ENCODE data around the gene TEN1. TPM values are rescaled to one million over a fixed set of nuclear protein-coding genes. Genes with fewer than 3 reads are reported as not detected.

The TEN1 gene
- total and polyA plus RNA-seq, 9 of the 15 experiments (the other 6 are each of a cell fraction or from before 2014, with no cell fraction given): 1.3 to 25.7 (median 10.1) TPM

DNA sequence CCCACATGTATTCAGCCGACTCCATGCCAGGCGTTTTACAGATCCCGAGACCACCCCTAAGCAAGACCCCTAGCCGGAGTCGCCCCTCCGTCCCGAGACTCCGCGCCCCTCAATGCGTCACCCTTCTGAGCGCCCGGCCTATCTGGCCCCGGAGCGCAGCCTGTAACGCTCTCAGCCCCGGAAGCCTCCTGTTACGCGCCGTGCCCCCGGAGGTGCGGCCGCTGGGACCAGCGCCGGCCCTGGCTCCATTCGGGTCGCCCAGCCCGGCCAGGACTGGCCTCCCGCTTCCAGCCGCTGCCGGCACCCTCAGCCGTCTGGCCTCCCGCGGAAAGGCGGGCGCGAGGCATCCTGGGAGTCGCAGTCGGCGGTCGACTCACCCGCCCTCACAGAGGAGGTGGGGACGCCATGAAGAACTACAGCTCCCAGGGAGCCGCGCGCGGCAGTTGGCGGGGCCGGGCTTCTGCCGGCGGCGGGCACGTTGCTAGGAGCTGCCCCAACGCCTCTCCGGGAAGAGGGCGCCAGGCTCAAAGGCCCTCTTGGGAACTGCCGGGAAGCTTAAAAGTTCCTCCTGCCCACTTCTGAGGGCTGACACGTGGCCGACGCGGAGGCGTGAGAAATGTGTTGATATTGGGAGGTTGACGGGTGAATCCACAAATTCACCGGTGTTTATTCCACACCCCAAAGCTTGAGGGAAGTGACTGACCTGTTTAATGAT, 38.2 kb upstream of the TEN1 start, which contains the start of gene FBF1:
TSS of gene FBF1 (minus strand) at position 316 of the 715 bp plus-strand sequence. CDS start 2,893 bp downstream, outside the sequence.
- FAIRE-seq: peak; percentile 93
- CTCF ChIA-PET (ENCODE audit: low intra/inter-chr PET ratio): no interaction called here
- Histone ChIP-seq H3K9me1 (ENCODE audit: control insufficient read depth, insufficient read depth, low read length) (no peaks in the 10 kb centered on the region), H3K4me3 (peak within 1 kb of the TSS; percentile 78), H3K27me3 (ENCODE audit: control insufficient read depth in 2 of 2, insufficient read depth in 2 of 2, low read length in 2 of 2) (no peaks in the 10 kb centered on the region), H3K9ac (ENCODE audit: insufficient read depth in 1 of 2, low read depth in 2 of 2, low read length in 2 of 2) (peak within 1 kb of the TSS; percentile 85 to 98), H4K20me1 (replicated peaks; ENCODE audit: control insufficient read depth, insufficient read depth, low read length) (no peaks in the 10 kb centered on the region), H3K4me1 (replicated peaks in 1 of 2; ENCODE audit: control insufficient read depth in 2 of 2, insufficient read depth in 2 of 2, low read length in 2 of 2) (peaks cover 0 to 13% of the 10 kb centered on the region in 2 experiments; a peak in 3 of 5 replicates), H3K79me2 (ENCODE audit: control insufficient read depth, insufficient read depth, low read length) (peaks cover 6% of the 10 kb centered on the region; the same call in 1 of the 3 replicates), H3K4me2 (ENCODE audit: insufficient read depth, low read length) (peak within 1 kb of the TSS; percentile 87), H2AFZ (ENCODE audit: low read depth, low read length) (peak within 1 kb of the TSS; percentile 91), H3K9me3 (replicated peaks; ENCODE audit: control insufficient read depth, insufficient read depth, low read depth, low read length) (no peaks in the 10 kb centered on the region), H3K27ac (ENCODE audit: extremely low read depth, low read depth, low read length) (peak within 1 kb of the TSS; percentile 84), H3K36me3 (ENCODE audit: control insufficient read depth, insufficient read depth, low read length) (no peaks in the 10 kb centered on the region)
- no TSS peak for BruUV-seq (replicated peaks)
- in situ Hi-C loops (cut with MboI) (no loop called here), intact Hi-C loops (cut with micrococcal nuclease) (loop anchor here (5.0 kb wide), 1 partner anchor 36 kb away; the partner anchor contains the start of genes ACOX1 and TEN1)
- under 1% methylated on average over 51 of the region's 63 CpGs for WGBS (ENCODE audit: insufficient coverage, low coverage, missing lambda C conversion rate)
- DNase-seq (ENCODE audit: extremely low read depth in 1 of 4, low spot score in 3 of 4): peak; percentile 95 to 97 (median 97)
- POLR2A ChIA-PET: interaction anchor here (0.6 to 1.8 kb wide), 15 partner anchors 8 to 568 kb away, joined by 3 to 15 read pairs (median 3); partner anchors contain the start of genes ACOX1 and TEN1
- peak; percentile 100 for ATAC-seq
- peak; percentile 82 for TF ChIP-seq MBD2 (IDR thresholded peaks at IDR 0.05; ENCODE audit: borderline replicate concordance, low read depth)
- no peak for TF ChIP-seq ILF3 (IDR thresholded peaks at IDR 0.05; ENCODE audit: borderline replicate concordance)
- no peak for TF ChIP-seq SMAD3 (CRISPR knock-in tag; conservative IDR thresholded peaks at IDR 0.05)
- no peak for TF ChIP-seq ETS2 (tag; IDR thresholded peaks at IDR 0.05; ENCODE audit: borderline replicate concordance, poor library complexity, severe bottlenecking)
- peak; percentile 88; the same call in 1 of the 2 replicates for TF ChIP-seq E2F3 (CRISPR knock-in tag; IDR thresholded peaks at IDR 0.05)
- no peak for TF ChIP-seq ZNF583 (CRISPR knock-in tag; IDR thresholded peaks at IDR 0.05)
- peak; percentile 96 for TF ChIP-seq KDM5B (IDR thresholded peaks at IDR 0.05; ENCODE audit: insufficient replicate concordance, low read depth, low read length)
- no peak for TF ChIP-seq ZNF589 (CRISPR knock-in tag; IDR thresholded peaks at IDR 0.05; ENCODE audit: low read depth)
- TF ChIP-seq SMARCC2 (IDR thresholded peaks at IDR 0.05; ENCODE audit: low read depth): no peak
- 0 out of 2 replicates have a peak, but pooled peaks have one; percentile 23 for TF ChIP-seq FOSL1 (tag; conservative IDR thresholded peaks at IDR 0.05)
- TF ChIP-seq SREBF2 (CRISPR knock-in tag; IDR thresholded peaks at IDR 0.05): no peak
- no peak for TF ChIP-seq ZC3H11A (IDR thresholded peaks at IDR 0.05; ENCODE audit: low read depth, low read length)
- TF ChIP-seq CREM (IDR thresholded peaks at IDR 0.05; ENCODE audit: low read depth): peak; percentile 59
- TF ChIP-seq ZNF175 (CRISPR knock-in tag; IDR thresholded peaks at IDR 0.05; ENCODE audit: low read depth): 0 out of 2 replicates have a peak, but pooled peaks have one; percentile 47
- no peak; the same call in 1 of the 2 replicates for TF ChIP-seq ZNF395 (CRISPR knock-in tag; IDR thresholded peaks at IDR 0.05)
- TF ChIP-seq NELFE (IDR thresholded peaks at IDR 0.05; ENCODE audit: insufficient read depth, insufficient read length): no peak
- TF ChIP-seq PHTF2 (CRISPR knock-in tag; IDR thresholded peaks at IDR 0.05): no peak
- no peak for TF ChIP-seq HEY1 (CRISPR knock-in tag; IDR thresholded peaks at IDR 0.05; ENCODE audit: borderline replicate concordance)
- no peak for TF ChIP-seq MCM3 (IDR thresholded peaks at IDR 0.05)
- TF ChIP-seq ZBED1 (IDR thresholded peaks at IDR 0.05): no peak
